NB4 (cell line): ENCODE data around the gene INS.

Experiments used
- DNase-seq: peaks from one replicate; pipeline ENCODE4 v3.0.0; 2010; ENCODE audit warnings: low read depth
- H3K4me3 ChIP-seq: one replicate; pipeline ENCODE4 v1.5.1; 2011; ENCODE audit warnings: mild to moderate bottlenecking, low read depth, low read length, moderate library complexity
- MYC ChIP-seq: IDR thresholded peaks from 2 replicates; pipeline ENCODE4 v1.6.1; 2011; ENCODE audit warnings: low read depth, low read length
- POLR2A ChIP-seq: IDR thresholded peaks from 2 replicates; pipeline ENCODE4 v1.6.1; 2011; ENCODE audit warnings: mild to moderate bottlenecking; ENCODE audit not compliant: insufficient read length; ENCODE audit errors: extremely low read depth
- TF ChIP-seq, protein P1 (sequence below): IDR thresholded peaks from 2 replicates; pipeline ENCODE4 v1.6.1; 2011; ENCODE audit warnings: low read depth, low read length
- TF ChIP-seq, protein P2 (sequence below): IDR thresholded peaks from one replicate; pipeline ENCODE4 v1.5.1; 2012; ENCODE audit warnings: low read depth, low read length

INS gene

DNA sequence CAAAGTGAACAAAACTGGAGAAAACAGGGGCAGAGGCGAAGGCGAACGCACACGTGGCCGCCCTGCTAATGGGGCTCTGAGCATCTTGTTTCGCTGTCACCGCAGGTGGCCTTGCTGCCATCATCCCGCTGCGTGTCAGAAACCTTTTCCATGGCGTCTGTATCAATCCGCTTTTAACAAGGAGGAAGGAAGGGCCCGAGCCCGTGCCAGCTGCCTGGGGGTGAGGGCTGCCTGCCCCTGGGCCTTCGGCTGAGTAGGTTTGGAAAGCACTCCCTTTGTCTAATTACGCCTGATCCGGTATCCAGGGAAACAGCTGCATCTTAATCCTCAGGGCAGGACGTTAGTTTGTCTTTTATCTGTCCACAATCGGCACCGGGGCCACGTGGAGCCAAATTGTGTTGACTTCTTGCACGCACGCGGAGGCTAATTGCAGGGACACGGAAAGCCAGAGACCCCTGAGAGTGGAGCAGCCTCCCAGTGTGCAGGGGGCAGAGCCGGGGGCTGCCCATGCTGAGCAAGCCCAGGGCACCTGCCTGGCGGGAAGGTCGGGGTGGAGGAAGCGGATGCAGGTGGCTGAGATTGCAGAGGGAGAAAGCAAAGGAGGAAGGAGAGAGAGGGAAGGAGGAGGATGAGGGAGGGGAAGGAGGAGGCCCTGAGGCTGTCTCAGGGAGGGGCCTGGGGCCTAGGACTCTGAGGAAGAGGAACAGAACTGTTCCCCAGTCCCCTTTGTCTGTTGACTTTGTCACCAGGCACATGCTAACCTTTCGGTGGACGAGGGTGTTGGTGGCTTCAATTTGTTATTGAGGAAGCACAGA lies 29.9 kb upstream of the INS start:
- no peak for TF ChIP-seq POLR2A
- TF ChIP-seq, protein P1, sequence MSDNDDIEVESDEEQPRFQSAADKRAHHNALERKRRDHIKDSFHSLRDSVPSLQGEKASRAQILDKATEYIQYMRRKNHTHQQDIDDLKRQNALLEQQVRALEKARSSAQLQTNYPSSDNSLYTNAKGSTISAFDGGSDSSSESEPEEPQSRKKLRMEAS = no peak
- TF ChIP-seq MYC = no peak
- TF ChIP-seq, protein P2, sequence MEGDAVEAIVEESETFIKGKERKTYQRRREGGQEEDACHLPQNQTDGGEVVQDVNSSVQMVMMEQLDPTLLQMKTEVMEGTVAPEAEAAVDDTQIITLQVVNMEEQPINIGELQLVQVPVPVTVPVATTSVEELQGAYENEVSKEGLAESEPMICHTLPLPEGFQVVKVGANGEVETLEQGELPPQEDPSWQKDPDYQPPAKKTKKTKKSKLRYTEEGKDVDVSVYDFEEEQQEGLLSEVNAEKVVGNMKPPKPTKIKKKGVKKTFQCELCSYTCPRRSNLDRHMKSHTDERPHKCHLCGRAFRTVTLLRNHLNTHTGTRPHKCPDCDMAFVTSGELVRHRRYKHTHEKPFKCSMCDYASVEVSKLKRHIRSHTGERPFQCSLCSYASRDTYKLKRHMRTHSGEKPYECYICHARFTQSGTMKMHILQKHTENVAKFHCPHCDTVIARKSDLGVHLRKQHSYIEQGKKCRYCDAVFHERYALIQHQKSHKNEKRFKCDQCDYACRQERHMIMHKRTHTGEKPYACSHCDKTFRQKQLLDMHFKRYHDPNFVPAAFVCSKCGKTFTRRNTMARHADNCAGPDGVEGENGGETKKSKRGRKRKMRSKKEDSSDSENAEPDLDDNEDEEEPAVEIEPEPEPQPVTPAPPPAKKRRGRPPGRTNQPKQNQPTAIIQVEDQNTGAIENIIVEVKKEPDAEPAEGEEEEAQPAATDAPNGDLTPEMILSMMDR = no peak
- peak; percentile 43 for DNase-seq
- H3K4me3 ChIP-seq = no peak overlapping the region

DNA sequence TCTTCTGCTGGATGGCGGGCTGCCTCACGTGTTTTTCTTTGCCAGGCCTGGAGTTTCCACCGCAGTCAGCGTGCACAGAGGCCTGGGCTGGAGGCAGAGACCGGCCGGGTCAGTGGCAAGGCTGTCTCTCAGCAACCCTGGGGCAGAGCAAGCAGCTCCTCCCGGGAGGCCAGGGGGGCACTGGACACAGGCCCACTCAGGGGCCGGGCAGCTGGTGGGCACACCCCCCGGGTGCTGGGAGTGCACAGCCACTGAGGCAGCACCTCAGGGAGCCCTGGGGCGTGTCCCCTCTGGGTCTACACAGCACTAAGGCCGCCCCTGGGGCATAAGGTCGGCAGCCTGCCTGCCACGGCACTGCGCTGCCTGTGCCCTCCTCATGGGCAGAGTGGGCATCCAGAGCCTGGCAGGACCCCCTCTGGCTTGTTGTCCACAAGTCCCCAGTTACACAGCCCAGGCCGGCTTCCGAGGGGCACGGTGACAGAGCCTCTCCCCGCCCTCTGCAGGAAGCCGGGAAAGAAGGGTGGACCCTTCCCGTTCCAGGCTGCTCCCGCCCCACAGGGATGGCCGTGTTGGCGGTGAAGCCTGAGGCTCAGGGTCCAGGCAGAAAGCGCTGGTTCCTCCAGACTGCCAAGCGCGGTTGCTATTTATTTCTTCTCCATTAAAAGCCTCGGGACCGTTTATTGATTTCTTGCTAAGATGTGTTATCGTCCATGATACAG lies 29.1 kb upstream of the INS start:
- no peak for DNase-seq
- TF ChIP-seq MYC (no peak), POLR2A (no peak)
- TF ChIP-seq, protein P2 = no peak
- TF ChIP-seq, protein P1 = no peak
- H3K4me3 ChIP-seq = no peak overlapping the region

DNA sequence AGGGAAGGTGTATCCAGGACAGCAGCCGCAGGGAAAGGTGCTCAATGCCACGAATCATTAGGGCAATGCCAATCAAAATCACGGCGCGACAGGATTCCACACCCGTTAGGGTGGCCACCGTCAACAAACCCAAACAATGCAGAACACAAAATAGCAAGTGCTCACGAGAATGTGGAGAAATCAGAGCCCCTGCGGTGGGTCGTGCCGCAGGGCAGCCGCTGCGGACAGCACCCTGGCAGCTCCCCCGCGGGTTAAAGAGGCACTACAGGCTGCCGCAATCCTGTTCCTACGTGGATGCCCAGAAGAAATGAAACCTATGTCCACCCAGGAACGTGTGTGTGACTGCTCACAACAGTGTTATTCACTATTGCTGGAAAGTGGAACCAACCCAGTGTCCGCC lies 27.7 kb upstream of the INS start:
- no peak for DNase-seq
- no peak overlapping the region for H3K4me3 ChIP-seq
- no peak for TF ChIP-seq POLR2A
- no peak for TF ChIP-seq MYC
- TF ChIP-seq, protein P1 = no peak
- TF ChIP-seq, protein P2 = no peak

DNA sequence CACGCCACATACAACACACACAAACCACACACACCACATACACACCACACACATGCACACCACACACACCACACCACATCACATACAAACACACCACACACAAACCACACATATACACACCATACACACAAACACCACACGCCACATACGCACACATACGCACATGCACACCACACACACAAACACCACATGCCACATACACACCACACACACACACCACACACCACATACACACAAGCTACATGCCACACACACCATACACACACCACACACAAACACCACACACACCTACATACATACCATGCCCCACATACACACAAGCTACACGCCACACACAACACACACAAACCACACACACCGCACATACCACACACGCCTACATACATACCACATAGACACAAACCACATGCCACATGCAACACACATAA lies 26.3 kb upstream of the INS start:
- no peak for DNase-seq
- H3K4me3 ChIP-seq = no peak overlapping the region
- TF ChIP-seq POLR2A (no peak), MYC (no peak)
- TF ChIP-seq, protein P1 = no peak
- TF ChIP-seq, protein P2 = no peak

DNA sequence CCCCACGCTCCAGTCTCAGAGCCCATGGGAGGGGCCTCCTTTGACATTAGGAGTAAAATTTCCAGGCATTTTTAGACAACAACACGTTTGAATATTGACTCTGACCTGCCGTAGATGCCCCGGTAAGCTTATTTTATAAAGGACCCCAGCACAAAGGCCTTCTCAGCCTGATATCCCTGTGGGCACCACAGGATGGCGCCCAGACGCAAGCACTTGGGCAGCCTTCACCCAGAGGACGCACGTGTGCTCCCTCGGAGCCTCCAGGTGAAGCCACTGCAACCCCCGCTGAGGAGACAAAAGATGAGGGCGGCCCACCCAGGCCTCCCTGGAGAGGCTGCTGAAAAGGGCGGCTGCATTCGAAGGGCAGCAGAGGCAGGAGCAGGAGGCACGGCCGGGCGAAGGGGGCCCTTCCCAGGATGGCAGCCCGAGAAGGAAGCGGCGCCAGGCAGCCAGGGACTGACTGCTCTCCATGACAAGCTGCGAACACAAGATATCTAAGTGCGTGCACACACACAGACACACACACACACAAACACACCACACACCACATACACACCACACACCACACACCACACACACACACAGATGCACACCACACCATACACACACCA lies 25.8 kb upstream of the INS start:
- no peak overlapping the region for H3K4me3 ChIP-seq
- peak; percentile 63 for DNase-seq
- peak; percentile 66; the same call in 1 of the 2 replicates for TF ChIP-seq MYC
- TF ChIP-seq POLR2A = no peak
- TF ChIP-seq, protein P2 = peak; percentile 58
- TF ChIP-seq, protein P1 = peak; percentile 92
